SK-N-SH (cell line): ENCODE data around the gene TRA2B.
A peak's percentile ranks its signal among the peaks of the same experiment; 100 is the strongest.

Source experiments
- POLR2AphosphoS5 ChIP-seq: IDR thresholded peaks from 2 replicates; pipeline ENCODE4 v1.6.1; 2012; ENCODE audit warnings: low read depth, low read length
- RFX5 ChIP-seq: IDR thresholded peaks from 2 replicates; pipeline ENCODE4 v1.6.1; 2012; ENCODE audit warnings: mild to moderate bottlenecking, improper control_type of control experiment, low read length
- YY1 ChIP-seq: IDR thresholded peaks from 2 replicates; pipeline ENCODE4 v1.4.0; 2012; ENCODE audit warnings: low read depth, mild to moderate bottlenecking
- TF ChIP-seq, protein P1 (sequence below): IDR thresholded peaks from 2 replicates; pipeline ENCODE4 v1.4.0; 2012; ENCODE audit warnings: low read depth
- TF ChIP-seq, protein P2 (sequence below): IDR thresholded peaks from 2 replicates; pipeline ENCODE4 v1.4.0; 2012; ENCODE audit warnings: low read depth, borderline replicate concordance
- TF ChIP-seq, protein P3 (sequence below): fragments of 200-600 bp; sonication (generic); IDR thresholded peaks from 2 replicates; pipeline ENCODE4 v1.6.1; 2017; ENCODE audit warnings: antibody characterized with exemption, mild to moderate bottlenecking, moderate library complexity
- TF ChIP-seq, protein P4 (sequence below): IDR thresholded peaks from 2 replicates; pipeline ENCODE4 v1.6.1; 2012; ENCODE audit warnings: mild to moderate bottlenecking, low read depth, low read length, moderate library complexity
- TF ChIP-seq, protein P5 (sequence below): IDR thresholded peaks from 2 replicates; pipeline ENCODE4 v1.4.0; 2012; ENCODE audit warnings: low read depth, borderline replicate concordance
- TF ChIP-seq, protein P6 (sequence below): fragments of 150-350 bp; IDR thresholded peaks from 2 replicates; pipeline ENCODE4 v1.6.1; 2017; ENCODE audit warnings: antibody characterized with exemption, low read length, low read depth, borderline replicate concordance

DNA sequence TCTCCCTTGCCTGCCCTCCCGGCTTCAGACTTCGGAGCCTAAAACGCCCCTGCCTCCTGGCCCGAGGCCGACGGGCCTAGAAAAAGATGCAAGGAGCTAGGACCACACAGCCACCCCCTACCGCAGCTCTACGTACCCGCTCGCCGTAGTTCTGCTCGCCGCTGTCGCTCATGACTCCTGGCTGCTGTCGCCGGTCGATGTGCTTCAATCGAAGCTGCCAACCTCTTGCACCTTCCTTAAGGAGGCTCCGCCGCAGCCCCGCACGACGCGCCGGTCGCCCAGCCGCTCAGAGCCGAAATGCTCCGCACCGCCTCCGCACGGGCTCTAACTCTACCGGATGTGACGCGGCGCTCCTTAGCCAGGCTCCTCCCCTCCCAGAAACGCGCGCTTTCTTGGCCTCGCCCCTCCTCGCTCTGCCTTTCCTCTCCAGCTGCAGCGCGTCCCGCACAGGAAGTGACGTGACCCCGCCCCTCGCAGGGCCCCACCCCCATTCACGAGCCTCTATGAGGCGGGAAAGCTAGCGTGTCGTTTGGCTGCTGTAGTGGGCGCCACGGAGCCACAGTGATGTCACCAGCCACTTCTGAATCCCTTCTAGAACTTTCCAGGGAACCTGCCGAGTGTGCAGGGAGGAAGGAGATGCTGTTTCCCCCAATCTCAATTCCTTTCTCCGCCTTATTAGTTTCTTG is at the start of gene TRA2B:
- TF ChIP-seq, protein P1, sequence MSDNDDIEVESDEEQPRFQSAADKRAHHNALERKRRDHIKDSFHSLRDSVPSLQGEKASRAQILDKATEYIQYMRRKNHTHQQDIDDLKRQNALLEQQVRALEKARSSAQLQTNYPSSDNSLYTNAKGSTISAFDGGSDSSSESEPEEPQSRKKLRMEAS = peak; percentile 99
- TF ChIP-seq, protein P2, sequence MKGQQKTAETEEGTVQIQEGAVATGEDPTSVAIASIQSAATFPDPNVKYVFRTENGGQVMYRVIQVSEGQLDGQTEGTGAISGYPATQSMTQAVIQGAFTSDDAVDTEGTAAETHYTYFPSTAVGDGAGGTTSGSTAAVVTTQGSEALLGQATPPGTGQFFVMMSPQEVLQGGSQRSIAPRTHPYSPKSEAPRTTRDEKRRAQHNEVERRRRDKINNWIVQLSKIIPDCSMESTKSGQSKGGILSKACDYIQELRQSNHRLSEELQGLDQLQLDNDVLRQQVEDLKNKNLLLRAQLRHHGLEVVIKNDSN = no peak
- TF ChIP-seq, protein P3, sequence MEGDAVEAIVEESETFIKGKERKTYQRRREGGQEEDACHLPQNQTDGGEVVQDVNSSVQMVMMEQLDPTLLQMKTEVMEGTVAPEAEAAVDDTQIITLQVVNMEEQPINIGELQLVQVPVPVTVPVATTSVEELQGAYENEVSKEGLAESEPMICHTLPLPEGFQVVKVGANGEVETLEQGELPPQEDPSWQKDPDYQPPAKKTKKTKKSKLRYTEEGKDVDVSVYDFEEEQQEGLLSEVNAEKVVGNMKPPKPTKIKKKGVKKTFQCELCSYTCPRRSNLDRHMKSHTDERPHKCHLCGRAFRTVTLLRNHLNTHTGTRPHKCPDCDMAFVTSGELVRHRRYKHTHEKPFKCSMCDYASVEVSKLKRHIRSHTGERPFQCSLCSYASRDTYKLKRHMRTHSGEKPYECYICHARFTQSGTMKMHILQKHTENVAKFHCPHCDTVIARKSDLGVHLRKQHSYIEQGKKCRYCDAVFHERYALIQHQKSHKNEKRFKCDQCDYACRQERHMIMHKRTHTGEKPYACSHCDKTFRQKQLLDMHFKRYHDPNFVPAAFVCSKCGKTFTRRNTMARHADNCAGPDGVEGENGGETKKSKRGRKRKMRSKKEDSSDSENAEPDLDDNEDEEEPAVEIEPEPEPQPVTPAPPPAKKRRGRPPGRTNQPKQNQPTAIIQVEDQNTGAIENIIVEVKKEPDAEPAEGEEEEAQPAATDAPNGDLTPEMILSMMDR = peak; percentile 37
- TF ChIP-seq POLR2AphosphoS5 (peak; percentile 99), RFX5 (no peak), YY1 (no peak)
- TF ChIP-seq, protein P4, sequence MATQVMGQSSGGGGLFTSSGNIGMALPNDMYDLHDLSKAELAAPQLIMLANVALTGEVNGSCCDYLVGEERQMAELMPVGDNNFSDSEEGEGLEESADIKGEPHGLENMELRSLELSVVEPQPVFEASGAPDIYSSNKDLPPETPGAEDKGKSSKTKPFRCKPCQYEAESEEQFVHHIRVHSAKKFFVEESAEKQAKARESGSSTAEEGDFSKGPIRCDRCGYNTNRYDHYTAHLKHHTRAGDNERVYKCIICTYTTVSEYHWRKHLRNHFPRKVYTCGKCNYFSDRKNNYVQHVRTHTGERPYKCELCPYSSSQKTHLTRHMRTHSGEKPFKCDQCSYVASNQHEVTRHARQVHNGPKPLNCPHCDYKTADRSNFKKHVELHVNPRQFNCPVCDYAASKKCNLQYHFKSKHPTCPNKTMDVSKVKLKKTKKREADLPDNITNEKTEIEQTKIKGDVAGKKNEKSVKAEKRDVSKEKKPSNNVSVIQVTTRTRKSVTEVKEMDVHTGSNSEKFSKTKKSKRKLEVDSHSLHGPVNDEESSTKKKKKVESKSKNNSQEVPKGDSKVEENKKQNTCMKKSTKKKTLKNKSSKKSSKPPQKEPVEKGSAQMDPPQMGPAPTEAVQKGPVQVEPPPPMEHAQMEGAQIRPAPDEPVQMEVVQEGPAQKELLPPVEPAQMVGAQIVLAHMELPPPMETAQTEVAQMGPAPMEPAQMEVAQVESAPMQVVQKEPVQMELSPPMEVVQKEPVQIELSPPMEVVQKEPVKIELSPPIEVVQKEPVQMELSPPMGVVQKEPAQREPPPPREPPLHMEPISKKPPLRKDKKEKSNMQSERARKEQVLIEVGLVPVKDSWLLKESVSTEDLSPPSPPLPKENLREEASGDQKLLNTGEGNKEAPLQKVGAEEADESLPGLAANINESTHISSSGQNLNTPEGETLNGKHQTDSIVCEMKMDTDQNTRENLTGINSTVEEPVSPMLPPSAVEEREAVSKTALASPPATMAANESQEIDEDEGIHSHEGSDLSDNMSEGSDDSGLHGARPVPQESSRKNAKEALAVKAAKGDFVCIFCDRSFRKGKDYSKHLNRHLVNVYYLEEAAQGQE = peak; percentile 70; the same call in 1 of the 2 replicates
- TF ChIP-seq, protein P5, sequence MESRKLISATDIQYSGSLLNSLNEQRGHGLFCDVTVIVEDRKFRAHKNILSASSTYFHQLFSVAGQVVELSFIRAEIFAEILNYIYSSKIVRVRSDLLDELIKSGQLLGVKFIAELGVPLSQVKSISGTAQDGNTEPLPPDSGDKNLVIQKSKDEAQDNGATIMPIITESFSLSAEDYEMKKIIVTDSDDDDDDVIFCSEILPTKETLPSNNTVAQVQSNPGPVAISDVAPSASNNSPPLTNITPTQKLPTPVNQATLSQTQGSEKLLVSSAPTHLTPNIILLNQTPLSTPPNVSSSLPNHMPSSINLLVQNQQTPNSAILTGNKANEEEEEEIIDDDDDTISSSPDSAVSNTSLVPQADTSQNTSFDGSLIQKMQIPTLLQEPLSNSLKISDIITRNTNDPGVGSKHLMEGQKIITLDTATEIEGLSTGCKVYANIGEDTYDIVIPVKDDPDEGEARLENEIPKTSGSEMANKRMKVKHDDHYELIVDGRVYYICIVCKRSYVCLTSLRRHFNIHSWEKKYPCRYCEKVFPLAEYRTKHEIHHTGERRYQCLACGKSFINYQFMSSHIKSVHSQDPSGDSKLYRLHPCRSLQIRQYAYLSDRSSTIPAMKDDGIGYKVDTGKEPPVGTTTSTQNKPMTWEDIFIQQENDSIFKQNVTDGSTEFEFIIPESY = no peak
- TF ChIP-seq, protein P6, sequence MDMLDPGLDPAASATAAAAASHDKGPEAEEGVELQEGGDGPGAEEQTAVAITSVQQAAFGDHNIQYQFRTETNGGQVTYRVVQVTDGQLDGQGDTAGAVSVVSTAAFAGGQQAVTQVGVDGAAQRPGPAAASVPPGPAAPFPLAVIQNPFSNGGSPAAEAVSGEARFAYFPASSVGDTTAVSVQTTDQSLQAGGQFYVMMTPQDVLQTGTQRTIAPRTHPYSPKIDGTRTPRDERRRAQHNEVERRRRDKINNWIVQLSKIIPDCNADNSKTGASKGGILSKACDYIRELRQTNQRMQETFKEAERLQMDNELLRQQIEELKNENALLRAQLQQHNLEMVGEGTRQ = no peak
